Upper lobe of left lung (tissue), 6 donors: Measurements from ENCODE around the gene TNFAIP8. TPM values are rescaled to one million over a fixed set of nuclear protein-coding genes. Genes with fewer than 3 reads are reported as not detected.

Experiments used
- ATAC-seq, 2 donors: fragments of 200-7000 bp; cut with Tn5 transposase; one replicate each; pipeline ENCODE4 v1.9.1; 2022; ENCODE audit warnings: mild to moderate bottlenecking in 2 of 2, moderate library complexity in 2 of 2; ENCODE audit not compliant: low FRiP score in 2 of 2
- DNase-seq, 2 donors: peaks; one replicate each; pipeline ENCODE4 v3.0.0-alpha.2; 2019 to 2020
- H3K27ac ChIP-seq, 4 donors: fragments of 200-600 bp; sonication (generic); one replicate each; pipeline ENCODE4 v1.5.1; 2016 to 2019
- H3K27me3 ChIP-seq, 4 donors: fragments of 200-600 bp; sonication (generic); one replicate each; pipeline ENCODE4 v1.5.1; 2017 to 2019
- H3K36me3 ChIP-seq, 4 donors: fragments of 200-600 bp; sonication (generic); one replicate each; pipeline ENCODE4 v1.5.1; 2016 to 2019
- H3K4me1 ChIP-seq, 4 donors: fragments of 200-600 bp; sonication (generic); one replicate each; pipeline ENCODE4 v1.5.1; 2018 to 2019
- H3K4me3 ChIP-seq, 4 donors: fragments of 200-600 bp; sonication (generic); one replicate each; pipeline ENCODE4 v1.5.1; 2017 to 2019; ENCODE audit warnings: mild to moderate bottlenecking in 2 of 4, moderate library complexity in 1 of 4
- H3K9me3 ChIP-seq, 4 donors: fragments of 200-600 bp; sonication (generic); one replicate each; pipeline ENCODE4 v1.5.1; 2018 to 2019
- CTCF ChIP-seq, 6 experiments: fragments of 450-650 bp in 4 of 6; fragments of 200-600 bp in 2 of 6; sonication (generic) in 2 of 6; IDR thresholded peaks; one replicate each; pipeline ENCODE4 v1.5.1; 2016 to 2019; ENCODE audit warnings: antibody characterized with exemption in 6 of 6
- EP300 ChIP-seq, 4 donors: sonication (generic); formaldehyde crosslinking; IDR thresholded peaks; one replicate each; pipeline ENCODE4 v1.5.1; 2017; ENCODE audit warnings: antibody characterized with exemption in 4 of 4, control low read depth in 2 of 4
- POLR2A ChIP-seq, 4 donors: fragments of 450-650 bp; IDR thresholded peaks; one replicate each; pipeline ENCODE4 v1.5.1; 2016 to 2017; ENCODE audit warnings: antibody characterized with exemption in 4 of 4, mild to moderate bottlenecking in 2 of 4
- POLR2AphosphoS5 ChIP-seq, 2 donors: sonication (generic); formaldehyde crosslinking; IDR thresholded peaks; one replicate each; pipeline ENCODE4 v1.5.1; 2017; ENCODE audit warnings: antibody characterized with exemption in 2 of 2
- WGBS, 2 donors: methylation state at CpG; one replicate each; pipeline ENCODE4 v1.1.5; 2017 to 2018; 5-methylcytosine and 5-hydroxymethylcytosine counted together
- total RNA-seq, 6 donors: library from RNA; depleted of rRNA in 4 of 6; stranded (reverse); fragments of >200 nt in 4 of 6; gene quantifications; one replicate each; pipeline versions ENCODE4 v1.1.0 to v1.2.1, GENCODE V29; 2016 to 2021
- donor health status: DM: no; HTN: no; CAD: no; lungs with moderate emphysema.
- donor health status: DM: no; HTN: yes; CAD: no; lungs with severe emphysema.

The TNFAIP8 gene
- total RNA-seq, 6 donors from 2014 or later: 14.7 to 33.2 (median 19.7) TPM

- WGBS, 2 donors: 66 to 67% methylated on average over 3 of the region's 3 CpGs
These were observed 33.6 kb downstream of the TNFAIP8 start for GRCh38 chr5:119389288-119390030.

GRCh38 chr5:119390404-119390803 is 34.6 kb downstream of the TNFAIP8 start:
- ATAC-seq (no peak), DNase-seq (no peak)
- H3K9me3 ChIP-seq: no peaks in the 10 kb centered on the region
- H3K27me3 ChIP-seq: no peaks in the 10 kb centered on the region
- H3K4me1 ChIP-seq: peaks cover 9 to 33% (median 21%) of the 10 kb centered on the region in 4 donors
- H3K27ac ChIP-seq: no peak overlapping the region
- H3K36me3 ChIP-seq: peaks cover 0 to 6% (median 0%) of the 10 kb centered on the region in 4 donors
- no peak overlapping the region for H3K4me3 ChIP-seq
- TF ChIP-seq POLR2A (IDR thresholded peaks at IDR 0.05) (no peak), CTCF (IDR thresholded peaks at IDR 0.05) (no peak), EP300 (IDR thresholded peaks at IDR 0.05) (no peak), POLR2AphosphoS5 (IDR thresholded peaks at IDR 0.05) (no peak)
- WGBS, 2 donors: 73 to 84% methylated on average over 2 of the region's 2 CpGs

More at GRCh38 chr5:119389288-119390030, 33.6 kb downstream of the TNFAIP8 start:
- H3K27ac ChIP-seq: peak overlapping the region in 3 of 4 donors; percentile 5 to 45 (median 27)
- H3K27me3 ChIP-seq: no peaks in the 10 kb centered on the region
- no peak overlapping the region for H3K4me3 ChIP-seq
- H3K9me3 ChIP-seq: no peaks in the 10 kb centered on the region
- DNase-seq: no peak
- peaks cover 0 to 6% (median 0%) of the 10 kb centered on the region in 4 donors for H3K36me3 ChIP-seq
- peaks cover 9 to 39% (median 21%) of the 10 kb centered on the region in 4 donors for H3K4me1 ChIP-seq
- ATAC-seq: peak; percentile 43 to 50
- TF ChIP-seq CTCF (IDR thresholded peaks at IDR 0.05) (no peak), EP300 (IDR thresholded peaks at IDR 0.05) (no peak), POLR2AphosphoS5 (IDR thresholded peaks at IDR 0.05) (no peak), POLR2A (IDR thresholded peaks at IDR 0.05) (no peak)

GRCh38 chr5:119393201-119393691 is 37.4 kb downstream of the TNFAIP8 start:
- ATAC-seq (no peak), DNase-seq (no peak)
- WGBS, 2 donors: 71 to 87% methylated on average over 3 of the region's 3 CpGs
- Histone ChIP-seq H3K4me1 (peaks cover 7 to 18% (median 12%) of the 10 kb centered on the region in 4 donors), H3K27ac (no peak overlapping the region), H3K4me3 (no peak overlapping the region), H3K36me3 (peaks cover 0 to 6% (median 0%) of the 10 kb centered on the region in 4 donors), H3K27me3 (no peaks in the 10 kb centered on the region), H3K9me3 (no peaks in the 10 kb centered on the region)
- TF ChIP-seq POLR2A (IDR thresholded peaks at IDR 0.05): no peak

GRCh38 chr5:119393746-119394145 is 37.9 kb downstream of the TNFAIP8 start:
- Histone ChIP-seq H3K9me3 (no peaks in the 10 kb centered on the region), H3K4me3 (no peak overlapping the region), H3K36me3 (peaks cover 0 to 6% (median 0%) of the 10 kb centered on the region in 4 donors), H3K4me1 (peaks cover 9 to 22% (median 14%) of the 10 kb centered on the region in 4 donors), H3K27ac (no peak overlapping the region), H3K27me3 (no peaks in the 10 kb centered on the region)
- TF ChIP-seq POLR2AphosphoS5 (IDR thresholded peaks at IDR 0.05): no peak
- no peak for TF ChIP-seq POLR2A (IDR thresholded peaks at IDR 0.05)
- no peak for TF ChIP-seq EP300 (IDR thresholded peaks at IDR 0.05)
- TF ChIP-seq CTCF (IDR thresholded peaks at IDR 0.05): no peak
- DNase-seq (no peak), ATAC-seq (no peak)
- WGBS, 2 donors: 87 to 91% methylated on average over 1 of the region's 1 CpG

GRCh38 chr5:119395080-119395836 is 39.4 kb downstream of the TNFAIP8 start:
- Histone ChIP-seq H3K4me1 (peaks cover 9 to 22% (median 14%) of the 10 kb centered on the region in 4 donors), H3K27me3 (no peaks in the 10 kb centered on the region), H3K27ac (no peak overlapping the region), H3K4me3 (no peak overlapping the region), H3K9me3 (no peaks in the 10 kb centered on the region), H3K36me3 (peaks cover 0 to 6% (median 0%) of the 10 kb centered on the region in 4 donors)
- ATAC-seq (no peak), DNase-seq (no peak)
- no peak for TF ChIP-seq POLR2AphosphoS5 (IDR thresholded peaks at IDR 0.05)
- no peak for TF ChIP-seq CTCF (IDR thresholded peaks at IDR 0.05)
- no peak for TF ChIP-seq EP300 (IDR thresholded peaks at IDR 0.05)
- TF ChIP-seq POLR2A (IDR thresholded peaks at IDR 0.05): no peak
- 87 to 93% methylated on average over 8 of the region's 8 CpGs for WGBS, 2 donors
